ENCODE results near the gene TBC1D9B.

Gene TBC1D9B

GRCh38 chr5:179876610-179876952, 31.1 kb downstream of the TBC1D9B start:
- no peak for DNase-seq (ENCODE audit: low spot score)
- TF ChIP-seq CTCF (IDR thresholded peaks at IDR 0.05; ENCODE audit: extremely low read depth, missing control alignments), result no peak

GRCh38 chr5:179875741-179876609, 31.7 kb downstream of the TBC1D9B start:
- no peak for DNase-seq (ENCODE audit: low spot score)

GRCh38 chr5:179874536-179875292, 33.0 kb downstream of the TBC1D9B start:
- TF ChIP-seq CTCF (IDR thresholded peaks at IDR 0.05; ENCODE audit: extremely low read depth, missing control alignments), result no peak
- DNase-seq (ENCODE audit: low spot score), result no peak

More at GRCh38 chr5:179875741-179876609, 31.7 kb downstream of the TBC1D9B start:
- TF ChIP-seq CTCF (IDR thresholded peaks at IDR 0.05; ENCODE audit: extremely low read depth, missing control alignments), result no peak

GRCh38 chr5:179874136-179874535, 33.6 kb downstream of the TBC1D9B start:
- TF ChIP-seq CTCF (IDR thresholded peaks at IDR 0.05; ENCODE audit: extremely low read depth, missing control alignments), result no peak
- DNase-seq (ENCODE audit: low spot score), result no peak

- DNase-seq (ENCODE audit: low spot score), result no peak
- no peak for TF ChIP-seq CTCF (IDR thresholded peaks at IDR 0.05; ENCODE audit: extremely low read depth, missing control alignments)
Observed at GRCh38 chr5:179873588-179874110, 34.0 kb downstream of the TBC1D9B start.

GRCh38 chr5:179872828-179873575, 34.7 kb downstream of the TBC1D9B start:
- TF ChIP-seq CTCF (IDR thresholded peaks at IDR 0.05; ENCODE audit: extremely low read depth, missing control alignments), result no peak
- DNase-seq (ENCODE audit: low spot score), result no peak

Data from GM20000 (cell line).